Esophagus muscularis mucosa (tissue), 4 donors: ENCODE data around the gene SLC22A9.

Experiments
- CTCF ChIP-seq, 3 experiments: fragments of 200-600 bp in 2 of 3; fragments of 450-650 bp in 1 of 3; sonication (generic) in 2 of 3; IDR thresholded peaks; one replicate each; pipeline ENCODE4 v1.5.1; 2017 to 2019; ENCODE audit warnings: antibody characterized with exemption in 3 of 3, mild to moderate bottlenecking in 2 of 3, moderate library complexity in 1 of 3
- EP300 ChIP-seq: sonication (generic); formaldehyde crosslinking; IDR thresholded peaks from one replicate; pipeline ENCODE4 v1.6.1; 2017; ENCODE audit warnings: antibody characterized with exemption
- POLR2A ChIP-seq: fragments of 450-650 bp; IDR thresholded peaks from one replicate; pipeline ENCODE4 v1.6.1; 2017; ENCODE audit warnings: antibody characterized with exemption, moderate library complexity, mild to moderate bottlenecking, low read depth

GRCh38 chr11:63448646-63449045 is 79.1 kb downstream of the SLC22A9 start:
- TF ChIP-seq CTCF (IDR thresholded peaks at IDR 0.05) (no peak), EP300 (no peak), POLR2A (no peak)
